HepG2 (cell line): ENCODE results near the gene MYCBPAP. TPM values are rescaled to one million over a fixed set of nuclear protein-coding genes. Genes with fewer than 3 reads are reported as not detected.

Experiments
- ATAC-seq: fragments of 200-7000 bp; cut with Tn5 transposase; 3 replicates; pipeline ENCODE4 v1.9.1; 2020; ENCODE audit warnings: mild to moderate bottlenecking, moderate library complexity
- BruUV-seq: library from RNA; stranded (reverse); fragments of 400-500 nt; replicated peaks from 2 replicates; lab custom pipeline; 2021; lab: Mats Ljungman, UMichigan
- CTCF ChIA-PET: fragments of 300-600 bp; formaldehyde crosslinking; extraction: SDS; loops from one replicate; lab custom pipeline; 2021; ENCODE audit warnings: low total read pairs, inconsistent platforms, low intra/inter-chr PET ratio; lab: Yijun Ruan, JAX
- POLR2A ChIA-PET: fragments of 350-600 bp; sonication (Branson Sonifier 250); formaldehyde crosslinking; loops from one replicate; lab custom pipeline; 2020; ENCODE audit warnings: antibody characterized with exemption, inconsistent platforms; lab: Yijun Ruan, JAX
- DNase-seq: peaks from one replicate; pipeline ENCODE4 v3.0.0-alpha.2; 2015; ENCODE audit warnings: low spot score
- FAIRE-seq: peaks from 3 replicates; lab custom pipeline; 2011; peaks lifted over from hg19 to GRCh38; lab: Jason Lieb, UNC
- H2AFZ ChIP-seq: one replicate; pipeline ENCODE4 v1.6.1; 2011; ENCODE audit warnings: low read length, inconsistent platforms
- H3K27ac ChIP-seq: fragments of 300-600 bp; 3 replicates; pipeline ENCODE4 v1.8.0; 2011; ENCODE audit warnings: mixed run types, mild to moderate bottlenecking, mixed read lengths, low read length, inconsistent platforms; ENCODE audit not compliant: insufficient read depth; ENCODE audit errors: extremely low read length
- H3K27me3 ChIP-seq, 2 experiments: fragments of 200-600 bp in 1 of 2; 2 replicates in 1 of 2; 3 replicates in 1 of 2; pipeline versions ENCODE4 v1.6.0 to v1.8.0; 2011; ENCODE audit warnings: low read length in 2 of 2, mild to moderate bottlenecking in 2 of 2, moderate library complexity in 2 of 2, inconsistent platforms in 1 of 2; ENCODE audit not compliant: insufficient read depth in 2 of 2, control insufficient read depth in 1 of 2
- H3K36me3 ChIP-seq, 2 experiments: fragments of 200-600 bp in 1 of 2; replicated peaks in 1 of 2; 2 replicates in 1 of 2; 3 replicates in 1 of 2; pipeline versions ENCODE4 v1.5.1 to v1.8.0; 2011; ENCODE audit warnings: low read length in 2 of 2, inconsistent platforms in 1 of 2; ENCODE audit not compliant: insufficient read depth in 2 of 2, control insufficient read depth in 1 of 2
- H3K4me1 ChIP-seq: 2 replicates; pipeline ENCODE4 v1.5.1; 2012; ENCODE audit warnings: low read length, inconsistent platforms; ENCODE audit not compliant: insufficient read depth
- H3K4me2 ChIP-seq: 2 replicates; pipeline ENCODE4 v1.6.0; 2011; ENCODE audit warnings: low read depth, low read length, inconsistent platforms
- H3K4me3 ChIP-seq, 3 experiments: fragments of 200-600 bp in 1 of 3; sonication (generic), shearing (Covaris generic) in 1 of 3; replicated peaks in 1 of 3; 2 replicates each; pipeline ENCODE4 v1.5.1; 2011 to 2016; ENCODE audit warnings: low read length in 3 of 3, inconsistent platforms in 2 of 3, low read depth in 2 of 3, mild to moderate bottlenecking in 2 of 3, control low read depth in 1 of 3, mixed read lengths in 1 of 3; ENCODE audit not compliant: insufficient read depth in 1 of 3
- H3K79me2 ChIP-seq: one replicate; pipeline ENCODE4 v1.6.1; 2011; ENCODE audit warnings: low read length, inconsistent platforms; ENCODE audit not compliant: insufficient read depth
- H3K9ac ChIP-seq: 2 replicates; pipeline ENCODE4 v1.6.0; 2011; ENCODE audit warnings: mild to moderate bottlenecking, low read depth, low read length, inconsistent platforms; ENCODE audit not compliant: insufficient read depth
- H3K9me3 ChIP-seq: 2 replicates; pipeline ENCODE4 v1.5.1; 2012; ENCODE audit warnings: mild to moderate bottlenecking, low read length
- H4K20me1 ChIP-seq: 2 replicates; pipeline ENCODE4 v1.6.0; 2011; ENCODE audit warnings: inconsistent platforms, mild to moderate bottlenecking, low read length, moderate library complexity; ENCODE audit not compliant: insufficient read depth
- GATA4 ChIP-seq: sonication (generic); IDR thresholded peaks from 2 replicates; pipeline ENCODE4 v1.6.1; 2016; ENCODE audit warnings: antibody characterized with exemption, low read depth, borderline replicate concordance
- HIVEP1 ChIP-seq: sonication (generic); formaldehyde crosslinking; IDR thresholded peaks from 2 replicates; pipeline ENCODE4 v1.4.0; 2020; ENCODE audit warnings: mild to moderate bottlenecking, missing genetic modification reagents
- ISL2 ChIP-seq: sonication (generic); formaldehyde crosslinking; IDR thresholded peaks from 2 replicates; pipeline ENCODE4 v1.5.0; 2020; ENCODE audit warnings: missing genetic modification reagents
- NONO ChIP-seq, 2 experiments: fragments of 450-650 bp in 1 of 2; sonication (generic) in 1 of 2; formaldehyde crosslinking in 1 of 2; IDR thresholded peaks in 1 of 2; conservative IDR thresholded peaks in 1 of 2; 2 replicates each; pipeline versions ENCODE4 v1.6.1 to v1.8.0; 2017 to 2022; ENCODE audit warnings: mild to moderate bottlenecking in 1 of 2, missing genetic modification reagents in 1 of 2, moderate library complexity in 1 of 2
- RNF219 ChIP-seq: sonication (generic); formaldehyde crosslinking; IDR thresholded peaks from 2 replicates; pipeline ENCODE4 v1.5.0; 2020; ENCODE audit warnings: mild to moderate bottlenecking, missing genetic modification reagents
- SALL2 ChIP-seq: sonication (generic); formaldehyde crosslinking; IDR thresholded peaks from 2 replicates; pipeline ENCODE4 v1.8.1; 2023; ENCODE audit warnings: mild to moderate bottlenecking, missing genetic modification reagents, inconsistent platforms
- SP4 ChIP-seq: sonication (generic); formaldehyde crosslinking; IDR thresholded peaks from 2 replicates; pipeline ENCODE4 v1.8.1; 2023; ENCODE audit warnings: mild to moderate bottlenecking, missing genetic modification reagents
- XRCC5 ChIP-seq: fragments of 200-400 bp; formaldehyde crosslinking; optimal IDR thresholded peaks from 2 replicates; pipeline ENCODE3; 2017; ENCODE audit warnings: mild to moderate bottlenecking, low read length
- ZBTB7B ChIP-seq: sonication (generic); formaldehyde crosslinking; IDR thresholded peaks from 2 replicates; pipeline ENCODE4 v1.4.0; 2020; ENCODE audit warnings: missing genetic modification reagents
- ZNF501 ChIP-seq: sonication (generic); formaldehyde crosslinking; IDR thresholded peaks from 2 replicates; pipeline ENCODE4 v1.5.1; 2020; ENCODE audit warnings: mild to moderate bottlenecking, moderate library complexity, missing genetic modification reagents
- WGBS: methylation state at CpG from one replicate; pipeline ENCODE4 v1.1.6; 2017; ENCODE audit warnings: low lambda C conversion rate; 5-methylcytosine and 5-hydroxymethylcytosine counted together
- in situ Hi-C: cut with HindIII; loops from 2 replicates; pipeline ENCODE4 v1.10.0; 2017; ENCODE audit warnings: low pct_unique_long_range_greater_than_20kb; ENCODE audit not compliant: extremely low pct_ligation_motif_present
- intact Hi-C: fragments of 100-400 bp; cut with micrococcal nuclease; formaldehyde crosslinking; loops from one replicate; pipeline ENCODE4 v1.10.0; 2022; ENCODE audit not compliant: unreplicated experiment
- polyA plus RNA-seq, 8 experiments: library from polyadenylated mRNA; depleted of rRNA in 3 of 8; stranded (reverse) in 7 of 8; unstranded in 1 of 8; fragments of >200 nt; fragmentation: Illumina TruSeq in 4 of 8; extraction: Trizol in 4 of 8; gene quantifications; 2 replicates each; pipeline versions ENCODE4 v1.2.1 to v1.2.3, GENCODE V29; 2011 to 2016; ENCODE audit warnings: low read depth in 4 of 8, missing spikeins in 1 of 8, mixed read lengths in 1 of 8; ENCODE audit not compliant: insufficient read depth in 1 of 8
- total RNA-seq, 5 experiments: library from RNA; depleted of rRNA; stranded (reverse); fragments of >200 nt; fragmentation: Illumina TruSeq; extraction: Trizol; gene quantifications; 2 replicates each; pipeline ENCODE4 v1.2.3, GENCODE V29; 2016; ENCODE audit warnings: low read depth in 1 of 5
- TF ChIP-seq, protein P1 (sequence below): IDR thresholded peaks from 2 replicates; pipeline ENCODE4 v1.4.0; 2020; ENCODE audit warnings: mild to moderate bottlenecking, missing genetic modification reagents
- TF ChIP-seq, protein P2 (sequence below): sonication (generic); formaldehyde crosslinking; IDR thresholded peaks from 2 replicates; pipeline ENCODE4 v1.4.0; 2020; ENCODE audit warnings: low read depth, mild to moderate bottlenecking, missing genetic modification reagents
- TF ChIP-seq, protein P3 (sequence below): sonication (generic); formaldehyde crosslinking; IDR thresholded peaks from 2 replicates; pipeline ENCODE4 v1.8.1; 2022; ENCODE audit warnings: low read depth, mild to moderate bottlenecking, missing genetic modification reagents

The MYCBPAP gene
- total and polyA plus RNA-seq, 2 of the 13 experiments (the other 11 are each of a cell fraction or from before 2014, with no cell fraction given), result 0.22 to 0.24 TPM

DNA sequence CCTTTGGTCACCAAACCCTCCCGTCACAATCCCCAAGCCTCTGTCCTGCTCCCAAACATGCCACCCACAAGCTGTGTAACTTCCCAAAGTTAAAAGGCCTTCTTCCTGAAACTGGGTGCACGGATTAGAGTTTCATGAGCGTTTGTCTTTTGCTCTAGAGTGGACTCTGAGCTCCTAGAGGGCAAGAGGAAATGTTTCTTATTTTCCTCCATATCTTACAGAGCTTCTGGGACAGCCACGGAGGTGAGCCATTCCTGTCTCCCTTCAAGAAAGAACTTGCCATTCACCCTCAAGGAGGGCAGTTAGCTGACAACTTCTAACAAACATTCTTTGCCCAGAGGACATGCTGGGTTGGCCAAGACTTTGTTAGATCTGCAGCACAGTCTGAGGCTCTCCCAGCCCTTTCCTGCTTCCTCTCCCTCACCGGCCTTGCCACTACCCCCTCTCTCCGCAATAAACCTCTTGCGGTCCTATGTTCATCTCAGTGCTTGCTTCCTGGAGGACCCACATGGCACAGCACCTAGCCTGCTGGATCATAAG lies 2.6 kb upstream of the MYCBPAP start:
- peak overlapping the region; percentile 58 for H3K4me2 ChIP-seq
- H3K79me2 ChIP-seq, result no peaks in the 10 kb centered on the region
- H3K9me3 ChIP-seq, result no peaks in the 10 kb centered on the region
- H3K27me3 ChIP-seq, result no peaks in the 10 kb centered on the region; a peak in 3 of 5 replicates
- peak; percentile 28; the same call in 2 of the 3 replicates for ATAC-seq
- WGBS, result 8% methylated on average over 7 of the region's 7 CpGs
- peak overlapping the region; percentile 28 for H2AFZ ChIP-seq
- POLR2A ChIA-PET, result interaction anchor here (0.9 to 3.4 kb wide), 7 partner anchors 14 to 214 kb away, joined by 3 to 13 read pairs (median 6); partner anchors contain the start of gene LUC7L3
- H3K9ac ChIP-seq, result no peak overlapping the region
- H4K20me1 ChIP-seq, result no peaks in the 10 kb centered on the region
- H3K4me3 ChIP-seq, result peak overlapping the region in 2 of 3 experiments; percentile 11 to 40; a peak in 3 of 6 replicates
- H3K36me3 ChIP-seq, result no peaks in the 10 kb centered on the region
- BruUV-seq, result no TSS peak
- peaks cover 49% of the 10 kb centered on the region for H3K4me1 ChIP-seq
- FAIRE-seq, result peak; percentile 8
- no peak overlapping the region for H3K27ac ChIP-seq
- CTCF ChIA-PET, result no interaction called here
- in situ Hi-C loops, result no loop called here
- intact Hi-C loops, result no loop called here
- no peak for DNase-seq
- TF ChIP-seq, protein P1, sequence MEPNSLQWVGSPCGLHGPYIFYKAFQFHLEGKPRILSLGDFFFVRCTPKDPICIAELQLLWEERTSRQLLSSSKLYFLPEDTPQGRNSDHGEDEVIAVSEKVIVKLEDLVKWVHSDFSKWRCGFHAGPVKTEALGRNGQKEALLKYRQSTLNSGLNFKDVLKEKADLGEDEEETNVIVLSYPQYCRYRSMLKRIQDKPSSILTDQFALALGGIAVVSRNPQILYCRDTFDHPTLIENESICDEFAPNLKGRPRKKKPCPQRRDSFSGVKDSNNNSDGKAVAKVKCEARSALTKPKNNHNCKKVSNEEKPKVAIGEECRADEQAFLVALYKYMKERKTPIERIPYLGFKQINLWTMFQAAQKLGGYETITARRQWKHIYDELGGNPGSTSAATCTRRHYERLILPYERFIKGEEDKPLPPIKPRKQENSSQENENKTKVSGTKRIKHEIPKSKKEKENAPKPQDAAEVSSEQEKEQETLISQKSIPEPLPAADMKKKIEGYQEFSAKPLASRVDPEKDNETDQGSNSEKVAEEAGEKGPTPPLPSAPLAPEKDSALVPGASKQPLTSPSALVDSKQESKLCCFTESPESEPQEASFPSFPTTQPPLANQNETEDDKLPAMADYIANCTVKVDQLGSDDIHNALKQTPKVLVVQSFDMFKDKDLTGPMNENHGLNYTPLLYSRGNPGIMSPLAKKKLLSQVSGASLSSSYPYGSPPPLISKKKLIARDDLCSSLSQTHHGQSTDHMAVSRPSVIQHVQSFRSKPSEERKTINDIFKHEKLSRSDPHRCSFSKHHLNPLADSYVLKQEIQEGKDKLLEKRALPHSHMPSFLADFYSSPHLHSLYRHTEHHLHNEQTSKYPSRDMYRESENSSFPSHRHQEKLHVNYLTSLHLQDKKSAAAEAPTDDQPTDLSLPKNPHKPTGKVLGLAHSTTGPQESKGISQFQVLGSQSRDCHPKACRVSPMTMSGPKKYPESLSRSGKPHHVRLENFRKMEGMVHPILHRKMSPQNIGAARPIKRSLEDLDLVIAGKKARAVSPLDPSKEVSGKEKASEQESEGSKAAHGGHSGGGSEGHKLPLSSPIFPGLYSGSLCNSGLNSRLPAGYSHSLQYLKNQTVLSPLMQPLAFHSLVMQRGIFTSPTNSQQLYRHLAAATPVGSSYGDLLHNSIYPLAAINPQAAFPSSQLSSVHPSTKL, result no peak
- TF ChIP-seq HIVEP1 (CRISPR knock-in tag) (peak; percentile 59; the same call in 1 of the 2 replicates), ZNF501 (0 out of 2 replicates have a peak, but pooled peaks have one; percentile 16), GATA4 (no peak), RNF219 (CRISPR knock-in tag) (no peak), SP4 (CRISPR knock-in tag) (no peak), SALL2 (CRISPR knock-in tag) (no peak), XRCC5 (no peak), ZBTB7B (CRISPR knock-in tag) (0 out of 2 replicates have a peak, but pooled peaks have one; percentile 32), ISL2 (CRISPR knock-in tag) (no peak), NONO (IDR thresholded peaks at IDR 0.05) (no peak), NONO (CRISPR knock-in tag; conservative IDR thresholded peaks at IDR 0.05) (no peak)
- TF ChIP-seq, protein P2, sequence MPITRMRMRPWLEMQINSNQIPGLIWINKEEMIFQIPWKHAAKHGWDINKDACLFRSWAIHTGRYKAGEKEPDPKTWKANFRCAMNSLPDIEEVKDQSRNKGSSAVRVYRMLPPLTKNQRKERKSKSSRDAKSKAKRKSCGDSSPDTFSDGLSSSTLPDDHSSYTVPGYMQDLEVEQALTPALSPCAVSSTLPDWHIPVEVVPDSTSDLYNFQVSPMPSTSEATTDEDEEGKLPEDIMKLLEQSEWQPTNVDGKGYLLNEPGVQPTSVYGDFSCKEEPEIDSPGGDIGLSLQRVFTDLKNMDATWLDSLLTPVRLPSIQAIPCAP (CRISPR knock-in tag), result no peak
- TF ChIP-seq, protein P3, sequence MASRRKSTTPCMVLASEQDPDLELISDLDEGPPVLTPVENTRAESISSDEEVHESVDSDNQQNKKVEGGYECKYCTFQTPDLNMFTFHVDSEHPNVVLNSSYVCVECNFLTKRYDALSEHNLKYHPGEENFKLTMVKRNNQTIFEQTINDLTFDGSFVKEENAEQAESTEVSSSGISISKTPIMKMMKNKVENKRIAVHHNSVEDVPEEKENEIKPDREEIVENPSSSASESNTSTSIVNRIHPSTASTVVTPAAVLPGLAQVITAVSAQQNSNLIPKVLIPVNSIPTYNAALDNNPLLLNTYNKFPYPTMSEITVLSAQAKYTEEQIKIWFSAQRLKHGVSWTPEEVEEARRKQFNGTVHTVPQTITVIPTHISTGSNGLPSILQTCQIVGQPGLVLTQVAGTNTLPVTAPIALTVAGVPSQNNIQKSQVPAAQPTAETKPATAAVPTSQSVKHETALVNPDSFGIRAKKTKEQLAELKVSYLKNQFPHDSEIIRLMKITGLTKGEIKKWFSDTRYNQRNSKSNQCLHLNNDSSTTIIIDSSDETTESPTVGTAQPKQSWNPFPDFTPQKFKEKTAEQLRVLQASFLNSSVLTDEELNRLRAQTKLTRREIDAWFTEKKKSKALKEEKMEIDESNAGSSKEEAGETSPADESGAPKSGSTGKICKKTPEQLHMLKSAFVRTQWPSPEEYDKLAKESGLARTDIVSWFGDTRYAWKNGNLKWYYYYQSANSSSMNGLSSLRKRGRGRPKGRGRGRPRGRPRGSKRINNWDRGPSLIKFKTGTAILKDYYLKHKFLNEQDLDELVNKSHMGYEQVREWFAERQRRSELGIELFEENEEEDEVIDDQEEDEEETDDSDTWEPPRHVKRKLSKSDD (CRISPR knock-in tag), result no peak
